Right lung (tissue), 5 donors: ENCODE measurements around the gene FAM25G. TPM values are rescaled to one million over a fixed set of nuclear protein-coding genes. Genes with fewer than 3 reads are reported as not detected.

Experiments
- DNase-seq, 2 donors: peaks; one replicate each; pipeline ENCODE4 v3.0.0-alpha.2; 2013
- polyA plus RNA-seq, 5 donors: library from polyadenylated mRNA; unstranded; fragments of 120-200 nt; gene quantifications; one replicate each; pipeline versions ENCODE4 v1.2.1 to v1.2.3, GENCODE V29; 2013; ENCODE audit warnings: inconsistent platforms in 1 of 5, low replicate concordance in 1 of 5; ENCODE audit not compliant: insufficient read length in 5 of 5, insufficient read depth in 1 of 5

The FAM25G gene
- polyA plus RNA-seq, 5 donors, result 0.33 TPM; not detected in 4

DNA sequence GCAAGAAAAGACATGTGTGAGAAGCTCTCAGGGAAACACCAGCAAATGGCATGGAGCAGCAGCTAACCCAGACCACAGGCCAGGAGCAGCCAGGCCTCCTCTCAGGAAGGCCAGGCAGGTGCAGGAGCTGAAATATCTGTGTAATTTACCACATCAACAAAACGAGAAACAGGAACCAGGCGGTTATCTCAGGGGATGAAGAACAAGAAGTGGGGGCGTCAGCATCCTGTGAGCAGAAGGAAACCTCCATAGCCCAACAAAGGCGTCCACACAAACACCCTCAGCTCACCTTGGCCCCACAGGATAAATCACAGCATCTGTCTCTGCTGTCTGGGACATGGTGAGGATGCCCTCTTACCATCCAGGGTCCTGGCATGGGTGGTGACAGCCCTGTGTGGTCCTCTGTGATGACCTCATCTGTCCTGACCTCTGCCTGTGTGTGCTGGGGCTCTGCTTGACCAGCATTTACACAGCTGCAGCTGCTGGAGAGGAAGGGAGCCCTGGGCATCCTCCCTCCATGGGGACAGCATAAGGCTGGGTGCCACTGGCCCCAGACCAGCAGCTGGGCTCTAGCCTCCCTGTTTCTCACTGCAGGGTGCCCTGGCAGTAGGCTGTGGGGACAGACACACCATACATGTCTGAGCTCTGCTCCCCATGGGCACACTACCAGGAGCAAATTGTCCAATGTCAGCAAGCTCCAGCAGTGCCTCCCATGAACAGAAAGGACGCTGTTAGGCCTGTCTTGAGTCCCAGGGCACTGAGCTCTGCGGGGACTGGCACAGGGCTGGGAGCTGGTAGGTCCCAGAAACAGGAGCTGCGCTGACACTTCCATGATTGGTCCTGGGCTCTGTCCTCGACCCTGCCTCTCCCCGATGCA, 42.2 kb downstream of the FAM25G start:
- no peak for DNase-seq

DNA sequence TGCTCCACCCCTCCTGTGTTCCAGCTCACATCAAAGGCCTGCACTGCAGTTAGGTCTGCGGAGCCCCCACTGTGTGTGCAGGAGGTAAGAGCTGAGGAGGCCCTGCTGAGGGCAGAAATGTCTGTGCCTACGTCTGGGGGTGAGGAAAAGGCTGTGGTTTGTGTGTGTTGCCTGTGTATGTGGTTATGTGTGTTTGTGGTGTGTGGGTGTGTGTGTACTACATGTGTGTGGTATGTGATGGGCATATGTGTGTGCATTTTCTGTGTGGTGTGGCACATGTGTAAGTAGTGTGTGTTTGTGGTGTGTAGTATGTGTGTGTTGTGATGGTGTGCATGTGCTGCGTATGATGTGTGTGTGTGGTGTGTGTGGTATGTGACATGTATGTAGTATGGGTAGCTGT, 43.8 kb downstream of the FAM25G start:
- DNase-seq, result no peak

DNA sequence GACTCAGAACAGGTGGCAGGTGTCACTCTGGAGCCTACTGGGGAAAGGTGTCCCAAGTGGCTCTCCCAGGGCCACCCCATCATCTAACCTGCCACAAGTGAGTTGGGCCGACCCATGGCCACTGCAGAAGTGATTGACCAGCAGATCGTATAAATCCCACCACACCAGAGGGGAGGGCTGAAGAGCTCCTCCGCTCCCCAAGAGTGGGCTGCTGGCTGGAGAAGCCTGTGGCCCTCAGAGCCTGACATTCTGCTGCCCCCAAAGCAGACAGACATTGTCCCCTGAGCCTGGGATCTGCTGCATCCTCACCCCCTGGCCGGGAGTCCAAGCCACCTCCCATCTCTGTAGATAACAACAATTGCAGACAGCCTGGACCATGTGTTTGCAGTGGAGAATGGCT, 44.3 kb downstream of the FAM25G start:
- DNase-seq, result no peak

DNA sequence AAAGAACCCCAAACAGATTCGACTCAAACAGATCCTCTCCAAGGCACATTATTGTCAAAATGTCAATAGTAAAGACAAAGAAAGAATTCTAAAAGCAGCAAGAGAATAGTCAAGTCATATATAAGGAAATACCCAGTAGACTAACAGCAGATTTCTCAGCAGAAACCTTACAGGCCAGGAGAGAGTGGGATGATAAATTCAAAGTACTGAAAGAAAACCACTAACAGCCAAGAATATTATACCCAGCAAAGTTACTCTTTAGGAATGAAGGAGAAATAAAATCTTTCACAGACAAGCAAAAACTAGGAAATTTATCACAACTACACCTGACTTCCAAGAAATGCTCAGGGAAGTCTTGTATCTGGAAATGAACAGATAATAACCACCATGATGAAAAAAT, 45.8 kb downstream of the FAM25G start:
- DNase-seq, result no peak

DNA sequence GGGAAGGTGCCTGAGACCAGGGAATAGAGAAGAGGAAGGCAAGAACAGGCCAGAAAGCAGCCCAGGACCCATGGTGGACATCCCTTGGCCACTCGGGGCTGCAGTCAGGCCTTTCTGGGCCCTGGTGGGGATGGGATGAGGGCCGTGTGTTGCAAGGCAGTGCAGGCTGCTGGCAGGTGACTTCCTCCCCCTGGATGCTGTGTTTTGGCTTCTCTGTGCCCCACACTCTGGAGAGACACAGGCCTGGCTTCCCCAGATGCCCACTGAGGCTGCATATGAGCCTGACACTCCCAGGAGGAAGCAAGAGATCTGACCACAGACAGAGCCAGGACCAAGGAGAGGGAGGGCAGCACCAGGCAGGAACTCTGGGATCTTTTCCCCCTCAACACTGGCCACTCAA, 47.5 kb downstream of the FAM25G start:
- DNase-seq, result no peak

DNA sequence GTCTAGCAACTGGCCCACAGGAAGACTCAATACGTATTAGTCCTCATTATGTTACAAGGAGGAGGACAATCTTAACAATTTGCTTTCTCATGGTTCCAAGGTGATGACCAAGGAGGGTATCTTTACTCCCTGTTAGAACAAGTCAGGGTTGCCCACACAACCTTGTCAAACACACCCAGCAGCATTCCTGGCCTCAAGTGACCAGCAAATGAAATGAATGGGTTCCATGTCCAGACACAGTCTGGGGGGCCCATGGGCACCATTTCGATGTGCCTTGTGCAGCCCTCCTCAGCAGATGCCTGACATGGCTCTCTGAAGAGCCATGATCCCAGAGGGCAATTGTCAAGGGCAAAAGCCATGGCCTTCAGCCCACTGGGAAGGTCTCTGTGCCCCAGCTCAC, 48.4 kb downstream of the FAM25G start:
- no peak for DNase-seq

DNA sequence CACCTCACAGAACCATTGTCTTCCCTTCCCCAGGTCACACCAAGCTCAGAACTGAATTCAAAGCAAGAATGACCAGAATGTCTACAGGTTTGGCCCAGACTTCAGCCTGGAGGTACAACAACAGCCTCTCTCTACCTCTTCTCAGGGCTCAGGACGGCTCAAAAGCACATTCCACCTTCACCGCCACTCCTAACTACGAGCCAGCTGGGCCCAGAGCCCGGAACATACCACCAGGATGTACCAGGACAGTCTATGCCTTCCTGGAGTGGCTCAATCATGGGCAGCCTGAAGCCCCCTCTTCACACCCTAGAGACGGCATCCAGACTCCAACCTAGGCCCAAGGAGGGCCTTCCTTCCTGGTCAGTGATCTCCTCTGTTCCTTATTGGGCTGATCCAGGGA, 49.1 kb downstream of the FAM25G start:
- DNase-seq, result no peak

DNA sequence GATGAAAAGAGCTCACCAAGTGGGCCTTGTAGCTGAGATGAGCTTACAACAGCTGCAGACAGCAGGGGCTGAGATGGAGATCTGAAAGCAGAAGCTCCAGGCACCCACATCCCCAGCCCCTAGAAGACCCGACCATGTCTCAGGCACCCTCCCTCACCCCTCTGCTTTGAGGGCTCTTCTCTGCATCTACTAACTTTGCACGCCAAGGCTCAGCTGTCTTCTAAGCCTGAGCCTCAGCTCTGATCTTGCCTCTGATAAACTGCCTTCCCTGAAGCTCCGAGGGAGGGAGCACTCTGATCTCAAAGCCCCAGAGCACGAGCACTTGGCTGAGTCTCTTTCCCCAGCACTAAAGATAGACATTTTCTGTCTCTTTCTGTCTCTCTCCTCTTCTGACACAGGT, 49.6 kb downstream of the FAM25G start:
- DNase-seq, result no peak

DNA sequence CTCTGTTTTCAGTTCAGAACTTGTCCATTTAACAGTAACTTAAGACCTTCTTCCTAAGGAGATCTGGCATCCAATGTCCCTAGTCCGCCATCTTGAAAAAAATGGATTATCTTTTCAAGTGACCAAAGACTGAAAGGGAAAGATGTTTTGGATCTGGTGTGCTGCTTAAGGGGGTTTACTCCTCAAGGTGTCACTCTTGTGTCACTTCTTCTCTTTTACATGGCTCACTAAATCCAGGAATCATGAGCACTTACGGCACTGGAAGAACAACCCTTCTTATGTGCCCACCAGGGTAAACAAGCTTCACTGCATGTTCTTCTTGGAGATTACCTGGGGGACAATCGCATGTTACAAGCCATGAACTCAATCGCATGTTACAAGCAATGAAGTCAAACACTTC, 51.3 kb downstream of the FAM25G start:
- DNase-seq, result no peak

DNA sequence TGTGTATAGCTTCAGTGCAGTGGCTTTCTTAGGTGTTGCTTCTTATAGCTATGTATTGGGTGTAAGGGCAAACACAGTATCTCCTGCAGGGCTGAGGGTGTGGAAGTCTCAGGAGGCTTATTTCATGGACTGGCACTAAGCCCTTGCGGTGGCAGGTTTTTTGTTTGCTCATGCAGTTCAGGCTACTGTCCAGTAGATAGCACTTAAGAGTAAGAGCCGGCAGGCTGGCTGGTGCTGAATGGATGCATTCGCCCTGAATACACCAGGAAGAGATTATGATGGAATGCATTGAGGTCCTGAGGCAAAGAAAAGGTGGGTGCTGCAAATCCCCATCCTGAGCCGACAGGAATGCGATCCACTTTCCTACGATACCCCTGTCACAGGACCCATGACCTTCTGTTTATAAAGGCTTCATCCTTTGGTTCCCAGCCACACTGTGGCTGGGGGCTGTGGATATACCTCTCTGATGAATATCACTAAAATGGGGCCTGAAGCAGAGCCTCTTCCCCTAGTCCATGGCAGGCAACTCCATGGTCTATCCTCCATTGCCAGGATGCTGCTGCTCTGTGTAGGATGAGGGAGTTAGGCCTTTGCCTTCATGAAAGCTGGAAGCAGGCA, 52.5 kb downstream of the FAM25G start:
- no peak for DNase-seq

Other genes with a start within 250 kb of the FAM25G start
- gene GDF10, start 191.5 kb downstream of the FAM25G start, polyA plus RNA-seq, result 100 to 1,000 TPM in 4 of 5 donors, 10 to 100 TPM in 1; 92.5 to 166 (median 101) TPM
- gene GDF2, start 169.2 kb downstream of the FAM25G start, polyA plus RNA-seq, result under 1 TPM; 0.09 to 0.28 (median 0.18) TPM
- gene RBP3, start 143.3 kb downstream of the FAM25G start, polyA plus RNA-seq, result under 1 TPM; 0.06 to 0.10 (median 0.07) TPM
- 1 to 10 TPM; 1.5 to 2.3 (median 2.0) TPM for gene ZNF488, start 107.4 kb downstream of the FAM25G start, polyA plus RNA-seq
- gene ANXA8, start 7.6 kb downstream of the FAM25G start, polyA plus RNA-seq, result 1 to 10 TPM; 1.3 to 4.4 (median 2.2) TPM
- 10 to 100 TPM in 4 of 5 donors, 1 to 10 TPM in 1; 7.1 to 32.6 (median 18.4) TPM for gene AGAP9, start 31.9 kb upstream of the FAM25G start, polyA plus RNA-seq